SKM-1 treated with dmso at 0.1 percent for 144 hours (cell line): ENCODE data around the gene C2CD4B.

ENCODE experiments used
- DNase-seq: peaks from one replicate; lab custom pipeline; 2025; ENCODE audit not compliant: unreplicated experiment; lab: John Stamatoyannopoulos, UW

Gene C2CD4B

DNA sequence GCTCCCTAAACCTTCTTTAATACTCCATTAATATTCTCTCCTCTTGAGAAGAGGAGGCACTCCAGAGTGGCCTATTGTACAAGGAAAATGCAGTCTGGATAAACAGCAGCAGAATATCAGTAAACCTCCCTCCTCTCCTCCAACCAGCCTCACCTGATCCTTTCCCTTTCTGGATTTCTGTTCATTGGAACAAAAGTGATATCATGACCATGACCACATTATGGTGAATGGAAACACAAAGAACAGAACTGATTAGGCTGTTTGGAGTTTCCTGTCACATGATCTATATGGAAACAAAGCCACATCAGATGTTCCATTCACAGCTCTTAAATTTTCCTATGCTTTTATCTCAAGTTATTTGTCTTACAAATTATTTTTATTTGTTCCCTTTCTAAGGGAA, 14.6 kb downstream of the C2CD4B start:
- DNase-seq, result no peak

DNA sequence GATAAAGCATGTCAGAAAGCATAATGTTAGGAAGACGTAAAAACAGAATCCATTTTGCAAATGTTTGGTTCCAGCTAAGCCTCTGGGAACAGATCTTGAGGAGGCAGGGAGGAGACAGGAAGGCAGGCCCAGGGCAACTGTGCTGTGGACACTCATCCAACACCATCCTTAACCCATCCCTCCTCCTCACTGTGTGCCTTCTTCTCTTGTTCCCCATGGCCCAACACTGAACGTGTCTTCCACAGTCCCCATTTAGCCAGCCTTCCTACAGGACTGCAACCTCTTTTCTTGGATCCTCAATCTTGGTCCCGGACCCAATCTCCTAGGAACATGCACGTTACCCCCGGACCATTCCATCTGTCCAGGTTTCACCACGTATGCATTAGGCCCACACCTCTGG, 15.4 kb downstream of the C2CD4B start:
- DNase-seq, result no peak

DNA sequence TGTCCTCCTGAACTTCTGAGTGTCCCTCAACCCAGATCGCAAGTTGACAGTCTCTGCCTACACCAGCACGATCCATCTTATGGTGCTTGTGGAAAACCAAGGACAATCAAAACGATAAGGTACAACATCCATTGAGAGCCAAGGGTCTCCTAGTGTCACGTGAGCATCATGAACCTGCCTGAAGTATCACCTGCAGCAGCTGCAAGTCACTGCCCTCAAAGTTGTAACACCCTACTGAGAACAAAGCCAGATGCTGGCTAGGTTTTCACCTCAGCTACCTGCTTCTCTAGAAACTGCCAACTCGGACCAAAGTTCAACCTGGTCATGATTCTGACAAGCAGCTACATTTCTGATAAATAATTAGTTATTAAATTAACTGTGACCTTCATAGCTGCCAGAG, 17.5 kb downstream of the C2CD4B start:
- no peak for DNase-seq

DNA sequence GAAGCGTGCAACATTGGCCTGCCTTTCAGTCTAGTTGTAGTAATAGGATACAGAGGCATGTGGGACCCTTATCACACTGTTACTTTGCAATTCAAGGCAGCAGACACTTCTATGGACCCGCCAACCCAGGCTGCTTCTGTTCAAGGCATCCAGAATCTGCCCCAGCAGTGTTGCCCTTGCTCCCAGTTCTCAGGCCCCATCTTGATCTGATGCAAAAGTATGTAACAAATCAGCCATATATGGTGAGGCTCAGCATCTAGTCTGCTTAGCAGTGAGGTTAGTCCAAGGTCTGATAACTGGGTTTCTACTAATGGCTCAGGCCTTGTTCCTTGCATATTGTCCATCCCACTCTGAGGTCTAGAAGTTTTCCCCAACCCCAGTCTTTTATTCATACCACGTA, 17.9 kb downstream of the C2CD4B start:
- no peak for DNase-seq

DNA sequence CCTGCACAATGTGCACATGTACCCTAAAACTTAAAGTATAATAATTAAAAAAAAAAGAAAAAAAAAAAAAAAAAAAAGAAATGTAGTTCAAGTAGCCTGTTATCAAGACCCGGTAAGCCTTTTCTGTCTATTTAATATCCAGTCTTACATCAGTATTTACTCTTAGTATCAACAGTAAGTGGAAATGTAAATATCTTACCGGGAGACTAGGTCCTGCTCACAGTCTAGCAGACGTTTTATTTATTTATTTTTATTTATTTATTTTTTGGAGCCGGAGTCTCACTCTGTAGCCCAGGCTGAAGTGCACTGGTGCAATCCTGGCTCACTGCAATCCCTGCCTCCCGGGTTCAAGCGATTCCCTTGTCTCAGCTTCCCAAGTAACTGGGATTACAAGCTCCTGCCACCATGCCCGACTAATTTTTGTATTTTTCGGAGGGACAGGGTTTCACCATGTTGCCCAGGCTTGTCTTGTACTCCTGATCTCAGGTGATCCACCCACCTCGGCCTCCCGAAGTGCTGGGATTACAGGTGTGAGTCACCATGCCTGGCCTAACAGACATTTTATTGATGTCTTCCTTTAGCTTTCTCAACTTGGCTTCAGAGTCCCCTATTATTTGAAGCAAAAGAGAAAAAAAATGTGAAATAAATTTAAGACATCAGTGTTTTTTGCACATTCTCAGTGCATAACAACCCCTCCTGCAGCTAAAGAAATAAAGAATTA, 19.9 kb downstream of the C2CD4B start:
- no peak for DNase-seq

DNA sequence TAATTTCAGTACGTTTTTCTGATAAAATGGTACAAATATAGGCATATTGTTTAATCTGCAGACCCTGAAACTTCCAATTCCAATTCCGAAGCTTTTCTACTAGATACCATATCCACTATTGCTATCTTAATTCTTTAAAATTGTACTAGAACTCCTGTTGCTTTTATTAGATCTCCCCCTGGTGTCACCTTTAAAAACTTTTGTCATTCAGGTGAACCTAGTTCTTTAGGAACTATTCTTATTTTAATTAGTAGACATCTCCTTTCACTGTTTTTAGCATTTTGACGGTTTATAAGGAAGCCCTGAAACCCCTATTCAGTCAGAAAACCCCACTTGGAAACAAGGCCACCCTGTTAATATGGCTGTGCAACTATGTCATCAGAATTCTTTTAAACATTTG, 22.3 kb downstream of the C2CD4B start:
- no peak for DNase-seq

DNA sequence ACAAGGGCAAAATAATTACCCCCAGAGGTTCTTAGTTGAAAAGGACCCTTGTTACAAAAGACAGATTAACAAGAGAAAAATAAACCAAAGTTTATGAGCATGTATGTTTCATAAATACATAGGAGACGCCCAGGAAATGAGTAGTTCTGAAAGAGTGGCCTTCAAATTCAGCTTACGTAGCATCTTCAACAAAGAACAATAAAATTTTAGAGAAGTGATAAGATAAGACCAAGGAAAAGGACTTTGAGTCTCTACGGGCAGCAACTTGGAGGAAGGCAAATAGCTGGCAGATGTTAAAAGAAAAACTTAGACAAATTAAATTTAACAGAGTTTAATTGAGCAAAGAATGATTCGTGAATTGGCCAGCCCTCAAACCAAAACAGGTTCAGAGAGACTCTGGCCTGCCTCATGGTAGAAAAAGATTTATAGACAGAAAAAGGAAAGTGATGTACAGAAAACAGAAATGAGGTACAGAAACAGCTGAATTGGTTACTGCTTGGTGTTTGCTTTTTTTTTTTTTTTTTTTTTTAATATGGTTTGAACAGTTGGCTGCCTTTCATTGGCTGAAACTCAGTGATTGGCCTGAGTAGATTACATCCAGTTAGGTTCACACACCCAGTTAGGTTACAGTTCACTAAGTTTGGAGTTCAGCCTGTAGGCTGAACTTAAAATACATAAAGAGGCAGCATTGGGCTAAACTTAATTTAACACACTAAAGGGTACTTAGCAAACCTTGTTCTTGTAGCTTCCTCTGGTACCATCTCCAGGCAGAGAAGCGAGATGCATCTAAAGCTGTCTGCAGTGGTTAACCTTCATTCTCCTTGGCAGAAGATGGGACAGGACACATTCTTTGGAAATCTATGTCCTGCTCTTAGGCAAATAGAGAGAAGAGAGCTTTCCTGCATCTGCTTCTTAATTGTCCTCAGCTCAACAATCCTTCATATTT, 23.2 kb downstream of the C2CD4B start:
- no peak for DNase-seq

DNA sequence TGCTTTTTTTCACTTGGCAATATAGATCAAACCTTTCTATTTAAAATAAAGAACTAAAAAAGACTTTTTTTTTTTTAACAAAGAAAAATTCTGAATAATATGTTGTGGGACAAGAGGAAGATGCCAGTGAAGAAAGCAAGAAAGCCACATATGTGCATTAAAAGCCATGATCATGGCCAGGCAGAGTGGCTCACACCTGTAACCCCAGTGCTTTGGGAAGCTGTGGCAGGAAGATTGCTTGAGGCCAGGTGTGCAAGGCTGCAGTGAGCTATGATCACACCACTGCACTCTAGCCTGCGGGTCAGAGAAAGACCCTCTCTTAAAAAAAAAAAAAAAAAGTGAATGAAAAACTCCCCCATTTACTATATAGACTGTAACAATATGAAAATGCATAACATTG, 23.9 kb downstream of the C2CD4B start:
- DNase-seq, result no peak

DNA sequence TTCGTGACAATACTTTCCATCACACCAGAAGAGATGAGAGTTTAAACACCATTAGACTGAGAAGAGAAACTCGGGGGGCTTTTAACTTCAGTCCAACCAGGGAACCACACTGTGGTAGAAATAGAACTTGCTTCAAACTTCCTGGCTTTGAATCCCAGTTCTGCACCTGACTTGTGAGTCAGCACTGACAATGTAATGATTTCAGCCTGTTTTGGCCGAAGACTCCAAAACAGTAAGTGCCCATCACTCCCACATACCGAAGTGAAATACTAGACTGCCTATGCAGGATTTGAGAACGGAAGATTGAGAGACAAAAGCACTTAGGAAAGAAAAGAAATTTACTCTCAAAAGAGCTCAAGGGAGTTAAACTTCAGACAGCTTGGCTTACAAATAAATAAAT, 27.0 kb downstream of the C2CD4B start:
- DNase-seq, result no peak

DNA sequence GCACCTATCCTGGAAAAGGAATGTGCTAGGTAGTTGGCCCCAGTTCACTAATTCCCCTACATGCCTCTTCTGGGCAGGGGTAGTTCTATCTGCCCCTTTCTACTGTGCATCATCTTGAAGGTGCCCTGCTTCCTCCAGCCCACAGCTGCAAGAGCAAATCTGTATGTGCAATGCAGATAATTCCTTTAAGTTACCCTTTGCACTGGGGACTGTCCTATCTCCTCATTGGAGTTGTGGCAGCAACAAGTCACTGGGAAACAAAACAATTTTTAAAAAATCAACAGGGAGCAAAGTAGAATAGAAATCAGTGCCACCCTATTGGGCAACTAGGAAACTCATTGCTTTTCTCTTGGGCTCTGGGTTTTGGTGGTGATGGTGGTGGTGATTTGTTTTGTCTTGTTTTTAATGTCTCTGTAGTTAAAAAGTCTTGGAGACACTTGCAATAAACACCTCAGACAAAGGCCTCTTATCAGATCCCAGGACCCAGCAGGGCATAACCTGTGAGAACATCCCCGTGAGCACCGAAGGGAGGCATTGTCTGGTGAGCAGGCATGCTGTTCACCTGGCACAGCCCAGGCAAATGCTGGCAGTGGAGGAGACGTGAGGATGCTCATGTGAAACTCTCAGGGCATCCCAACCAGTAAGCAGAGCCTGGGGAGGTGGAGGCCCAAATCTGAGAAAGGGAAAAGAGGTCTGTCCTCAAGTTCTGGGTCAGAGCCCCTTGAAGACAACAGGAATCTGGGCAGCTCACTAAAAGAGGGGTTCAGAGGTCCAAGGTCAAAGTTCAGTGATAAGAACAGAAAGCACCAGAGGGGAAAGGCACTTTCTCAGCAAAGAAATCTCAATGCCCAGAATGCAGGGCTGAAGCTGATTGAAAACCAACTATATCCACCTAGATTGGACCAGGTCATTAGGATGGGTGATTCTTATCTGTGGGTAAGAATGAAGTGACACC, 27.9 kb downstream of the C2CD4B start:
- DNase-seq, result no peak

DNA sequence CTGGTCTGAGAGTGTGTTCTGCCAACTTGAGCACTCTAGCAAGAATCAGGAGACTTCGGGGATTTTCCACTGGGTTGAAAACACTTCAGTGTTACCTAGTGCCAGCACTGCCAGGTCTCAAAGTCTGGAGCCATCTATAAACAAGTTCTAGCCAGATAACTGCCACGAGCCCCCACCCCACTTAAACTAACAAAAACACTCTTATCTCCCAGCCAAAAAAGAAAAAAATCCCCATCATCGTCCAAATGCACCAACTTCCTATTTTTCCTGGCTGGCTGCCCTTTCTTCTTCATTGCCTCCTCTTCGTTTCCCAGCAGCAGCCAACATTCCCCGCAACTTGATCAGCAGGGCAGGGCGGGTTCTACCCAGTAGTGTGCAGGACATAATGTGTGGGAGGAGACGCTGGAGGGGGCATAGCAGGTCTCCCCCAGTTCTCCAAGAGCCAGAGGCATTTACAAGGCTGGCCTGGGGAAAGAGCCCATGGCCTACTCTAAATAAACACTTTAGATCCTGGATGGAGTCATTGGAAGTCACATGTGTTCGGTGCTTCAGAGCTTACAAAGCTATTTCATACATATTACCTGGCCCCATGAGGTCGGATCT, 29.5 kb downstream of the C2CD4B start:
- no peak for DNase-seq

DNA sequence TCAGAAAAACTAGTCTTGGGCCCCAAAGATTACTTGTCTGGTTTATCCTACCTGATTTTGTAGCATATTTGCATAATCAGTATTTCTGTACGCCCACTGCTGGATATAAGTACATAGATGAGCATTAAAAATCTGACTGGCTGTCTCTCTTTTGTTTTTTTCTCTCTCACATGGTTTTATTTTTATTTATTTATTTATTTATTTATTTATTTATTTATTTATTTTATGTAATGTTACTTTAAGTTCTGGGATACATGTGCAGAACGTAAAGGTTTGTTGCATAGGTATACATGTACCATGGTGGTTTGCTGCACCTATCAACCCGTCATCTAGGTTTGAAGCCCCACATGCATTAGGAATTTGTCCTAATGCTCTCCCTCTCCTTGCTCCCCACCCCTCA, 31.9 kb downstream of the C2CD4B start:
- DNase-seq, result no peak

DNA sequence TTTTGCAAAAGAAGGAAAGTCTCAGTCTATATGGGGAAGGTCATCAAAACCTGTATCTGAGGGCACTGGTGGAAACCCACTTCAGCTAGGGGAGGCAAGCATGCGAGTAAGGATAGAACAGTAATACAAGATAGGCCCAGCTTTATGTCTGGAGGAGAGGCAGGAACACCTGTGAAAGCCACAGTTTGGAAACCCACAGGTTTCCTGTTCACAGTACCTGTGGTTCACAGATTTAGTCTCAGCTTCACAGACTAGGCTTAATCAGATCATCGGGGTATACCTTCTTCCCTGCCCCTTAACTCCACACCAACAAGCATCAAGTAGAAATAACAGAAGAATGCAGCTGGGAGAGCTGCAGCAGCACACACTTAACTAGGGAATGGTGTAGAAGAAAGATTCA, 36.2 kb downstream of the C2CD4B start:
- DNase-seq, result no peak

DNA sequence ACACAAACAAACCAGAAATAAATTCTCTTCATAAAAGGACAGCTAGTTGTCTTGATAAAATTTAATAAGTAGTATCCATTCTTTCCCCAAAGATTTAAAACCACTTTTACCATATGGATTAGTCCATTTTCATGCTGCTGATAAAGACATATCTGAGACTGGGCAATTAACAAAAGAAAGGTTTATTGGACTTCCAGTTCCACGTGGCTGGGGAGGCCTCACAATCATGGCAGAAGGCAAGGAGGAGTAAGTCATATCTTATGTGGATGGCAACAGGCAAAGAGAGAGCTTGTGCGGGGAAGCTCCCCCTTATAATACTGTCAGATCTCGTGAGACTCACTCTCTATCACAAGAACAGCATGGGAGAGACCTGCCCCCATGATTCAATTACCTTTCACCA, 38.7 kb downstream of the C2CD4B start:
- no peak for DNase-seq

DNA sequence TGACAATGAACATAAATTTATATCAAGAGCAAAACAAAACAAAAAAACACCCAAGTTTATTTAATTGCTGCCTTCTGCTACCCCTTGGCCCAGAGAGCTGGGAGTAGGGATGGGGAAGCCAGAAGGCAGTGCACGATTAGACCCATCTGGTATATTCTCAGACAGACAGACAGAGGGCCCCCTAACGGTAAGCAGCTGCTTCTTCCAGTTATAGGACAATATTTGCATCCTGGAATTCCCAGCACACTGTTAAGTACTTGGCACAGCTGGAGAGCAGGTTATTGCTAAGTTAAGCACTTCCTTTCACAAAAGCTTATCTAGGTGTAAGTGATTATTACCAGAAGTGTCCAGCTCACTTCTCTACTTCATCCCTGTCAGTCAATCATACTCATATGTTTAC, 39.3 kb downstream of the C2CD4B start:
- no peak for DNase-seq

DNA sequence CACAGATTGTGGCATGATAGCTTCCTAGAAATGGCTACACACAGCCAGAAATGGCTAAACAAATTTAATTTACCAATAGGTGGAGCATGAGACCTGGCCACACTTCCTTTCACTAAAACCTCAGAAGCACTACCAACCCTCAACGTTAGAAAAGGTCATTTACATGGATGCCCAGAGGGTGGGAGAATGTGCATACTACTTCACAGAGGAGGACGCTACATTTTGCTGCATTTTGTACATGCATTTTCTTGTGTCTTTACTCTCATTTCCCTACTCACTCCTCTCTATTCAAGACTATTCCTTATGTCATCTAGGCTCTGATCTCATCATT, 40.1 kb downstream of the C2CD4B start:
- DNase-seq, result no peak

DNA sequence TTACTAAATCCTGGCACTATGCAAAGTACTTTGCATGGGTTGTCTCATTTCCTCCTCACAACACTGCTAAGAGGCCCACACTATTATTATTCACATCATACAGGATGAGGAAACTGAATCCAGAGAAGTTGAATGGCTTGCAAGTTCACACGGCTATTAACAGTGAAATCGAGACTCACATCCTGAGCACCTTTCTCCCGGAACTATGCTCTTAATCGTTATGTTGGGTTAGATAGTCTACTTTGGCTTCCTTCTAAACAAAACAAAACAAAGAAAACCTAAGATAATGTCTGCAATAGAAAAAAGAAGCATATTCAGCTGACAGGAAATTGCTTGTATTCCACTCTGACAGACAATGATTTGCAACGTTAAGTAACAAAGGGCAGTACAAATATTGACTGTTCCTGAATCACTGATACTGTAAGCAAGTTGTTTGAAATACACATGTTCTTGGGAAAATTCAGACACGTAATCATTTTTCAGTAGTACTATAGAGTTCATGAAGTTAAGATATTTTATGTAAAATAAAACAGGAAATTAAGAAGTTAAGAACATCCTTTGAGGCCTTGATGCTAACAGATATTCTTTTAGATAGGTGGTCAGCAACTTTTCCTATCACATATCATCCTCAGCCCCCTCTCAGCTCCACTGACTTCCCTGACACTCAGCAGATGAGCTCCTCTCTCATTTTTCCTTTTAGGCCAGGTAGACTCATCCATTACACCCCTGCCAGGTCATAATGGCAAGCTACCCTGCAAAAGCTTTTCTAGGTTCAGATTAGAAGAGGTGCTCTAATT, 40.7 kb downstream of the C2CD4B start:
- no peak for DNase-seq

DNA sequence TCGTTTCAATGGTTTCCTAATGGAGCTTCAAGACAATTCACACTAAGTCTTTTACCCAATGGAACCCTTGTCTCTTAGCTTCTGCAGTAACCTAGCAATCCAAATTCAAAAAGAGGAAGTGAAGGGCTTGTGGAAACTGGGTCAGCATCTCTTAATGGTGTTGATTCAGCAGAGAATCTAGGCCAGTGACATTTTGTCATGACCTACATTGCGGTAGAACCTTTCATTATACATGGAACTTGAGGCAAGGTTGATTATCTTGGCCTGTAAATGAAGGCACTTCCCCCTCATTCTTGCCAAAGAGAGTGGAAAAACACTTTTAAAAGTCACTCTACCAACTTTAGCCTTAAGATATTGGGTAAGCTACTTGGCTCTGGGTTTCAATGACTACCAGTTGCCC, 42.8 kb downstream of the C2CD4B start:
- DNase-seq, result no peak

DNA sequence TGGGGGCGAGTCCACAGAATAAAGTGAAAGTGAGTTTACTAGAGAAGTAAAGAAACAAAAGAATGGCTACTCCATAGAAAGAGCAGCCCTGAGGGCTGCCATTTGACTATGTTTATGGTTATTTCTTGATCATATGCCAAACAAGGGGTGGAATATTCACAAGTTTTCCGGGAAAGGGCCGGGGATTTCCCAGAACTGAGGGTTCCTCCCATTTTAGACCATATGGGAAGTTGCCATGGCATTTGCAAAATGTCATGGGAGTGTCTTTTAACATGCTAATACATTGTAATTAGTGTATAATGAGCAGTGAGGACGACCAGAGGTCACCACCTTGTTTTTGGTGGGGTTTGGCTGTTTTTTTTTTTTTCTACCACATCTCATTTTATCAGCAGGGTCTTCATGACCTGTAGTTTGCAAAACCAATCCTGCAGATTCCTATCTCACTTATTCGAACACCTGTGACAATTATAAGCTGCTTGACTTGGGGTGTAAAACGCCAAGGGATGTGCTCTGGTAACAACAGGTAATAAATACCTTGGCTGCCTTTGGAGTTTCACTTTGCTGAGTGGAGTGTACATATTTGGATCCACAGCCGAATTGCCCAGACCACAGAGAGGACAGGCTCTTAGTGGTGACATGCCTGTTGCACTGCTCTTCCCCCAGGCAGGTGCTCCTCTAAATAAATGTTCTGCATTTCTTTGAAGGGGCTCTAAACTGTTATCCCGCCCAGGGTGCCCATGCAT, 43.6 kb downstream of the C2CD4B start:
- no peak for DNase-seq

DNA sequence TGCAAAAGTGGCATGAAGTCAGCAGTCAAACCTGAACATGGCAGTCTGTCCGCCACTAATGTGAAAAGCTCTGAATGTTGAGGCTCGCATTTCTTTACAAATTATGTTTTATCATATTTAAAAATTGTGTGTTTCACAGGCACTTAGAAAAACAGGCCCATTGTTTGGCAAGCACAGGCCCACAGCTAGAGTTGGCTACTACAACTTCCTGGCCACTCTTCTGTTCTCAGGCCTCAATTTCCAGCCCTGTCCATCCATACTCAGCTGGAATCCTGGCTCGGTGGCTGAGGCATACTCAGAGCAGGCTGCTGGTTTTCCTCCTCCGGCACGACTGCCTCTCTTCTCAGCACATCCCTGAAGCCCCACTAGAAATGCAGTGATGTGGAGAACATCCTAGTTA, 44.3 kb downstream of the C2CD4B start:
- no peak for DNase-seq
